HS-5 (cell line): ENCODE measurements around the gene HES1.
"Not testable (repeated sequence)": the region's sequence is repeated elsewhere in the genome, so short reads cannot be mapped to it uniquely, and the experiment has no call there.

Experiments used
- DNase-seq: peaks from one replicate; pipeline ENCODE4 v3.0.0-alpha.2; 2012; ENCODE audit warnings: low read depth

Gene HES1, protein sequence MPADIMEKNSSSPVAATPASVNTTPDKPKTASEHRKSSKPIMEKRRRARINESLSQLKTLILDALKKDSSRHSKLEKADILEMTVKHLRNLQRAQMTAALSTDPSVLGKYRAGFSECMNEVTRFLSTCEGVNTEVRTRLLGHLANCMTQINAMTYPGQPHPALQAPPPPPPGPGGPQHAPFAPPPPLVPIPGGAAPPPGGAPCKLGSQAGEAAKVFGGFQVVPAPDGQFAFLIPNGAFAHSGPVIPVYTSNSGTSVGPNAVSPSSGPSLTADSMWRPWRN

DNA sequence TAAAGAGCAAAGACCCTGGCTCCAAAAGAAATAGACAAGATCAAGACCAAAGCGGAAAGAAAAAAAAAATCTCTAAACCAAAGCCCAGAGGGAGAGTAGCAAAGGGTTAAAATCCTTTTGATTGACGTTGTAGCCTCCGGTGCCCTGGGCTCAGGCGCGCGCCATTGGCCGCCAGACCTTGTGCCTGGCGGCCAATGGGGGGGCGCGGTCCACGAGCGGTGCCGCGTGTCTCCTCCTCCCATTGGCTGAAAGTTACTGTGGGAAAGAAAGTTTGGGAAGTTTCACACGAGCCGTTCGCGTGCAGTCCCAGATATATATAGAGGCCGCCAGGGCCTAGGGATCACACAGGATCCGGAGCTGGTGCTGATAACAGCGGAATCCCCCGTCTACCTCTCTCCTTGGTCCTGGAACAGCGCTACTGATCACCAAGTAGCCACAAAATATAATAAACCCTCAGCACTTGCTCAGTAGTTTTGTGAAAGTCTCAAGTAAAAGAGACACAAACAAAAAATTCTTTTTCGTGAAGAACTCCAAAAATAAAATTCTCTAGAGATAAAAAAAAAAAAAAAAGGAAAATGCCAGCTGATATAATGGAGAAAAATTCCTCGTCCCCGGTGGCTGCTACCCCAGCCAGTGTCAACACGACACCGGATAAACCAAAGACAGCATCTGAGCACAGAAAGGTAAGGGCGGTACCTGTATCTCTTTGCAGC, at the start of gene HES1:
Gene HES1 (plus strand): TSS at position 343 of the 713 bp plus-strand sequence. CDS start 233 bp downstream, at position 576.
- DNase-seq, result peak; percentile 83

DNA sequence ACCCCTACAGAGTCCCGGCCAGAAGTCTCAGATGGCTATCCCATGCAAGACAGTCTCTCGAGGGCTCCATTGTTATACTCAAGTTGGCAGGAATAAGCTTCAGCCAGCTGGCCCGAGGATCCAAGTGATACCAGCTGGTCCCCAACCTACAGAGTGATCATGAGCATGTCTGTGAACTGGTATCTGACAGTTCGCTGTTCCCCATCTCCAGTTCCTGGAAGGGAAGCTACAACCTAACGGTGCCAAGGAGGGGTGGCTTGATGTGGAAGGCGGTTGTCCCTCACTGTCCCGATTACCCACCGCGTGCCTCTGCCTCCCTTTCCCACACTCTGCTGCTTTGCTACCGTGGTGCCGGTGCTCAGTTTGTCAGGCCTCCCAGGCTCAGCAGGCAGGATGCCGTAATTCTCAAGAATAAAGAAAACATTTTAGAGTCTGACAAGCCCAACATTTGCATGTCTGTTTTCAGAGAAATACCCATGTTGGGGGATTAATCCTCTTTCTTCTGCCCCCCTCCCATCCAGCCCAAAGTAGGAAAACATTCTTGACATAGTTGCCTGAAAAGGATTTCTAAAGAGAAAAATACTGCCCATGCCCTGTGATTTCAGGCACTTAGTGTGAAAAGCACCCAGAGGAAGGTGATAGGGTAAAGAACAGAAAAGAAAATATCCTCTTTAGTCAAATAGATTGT, 49.4 kb upstream of the HES1 start:
- no peak for DNase-seq

DNA sequence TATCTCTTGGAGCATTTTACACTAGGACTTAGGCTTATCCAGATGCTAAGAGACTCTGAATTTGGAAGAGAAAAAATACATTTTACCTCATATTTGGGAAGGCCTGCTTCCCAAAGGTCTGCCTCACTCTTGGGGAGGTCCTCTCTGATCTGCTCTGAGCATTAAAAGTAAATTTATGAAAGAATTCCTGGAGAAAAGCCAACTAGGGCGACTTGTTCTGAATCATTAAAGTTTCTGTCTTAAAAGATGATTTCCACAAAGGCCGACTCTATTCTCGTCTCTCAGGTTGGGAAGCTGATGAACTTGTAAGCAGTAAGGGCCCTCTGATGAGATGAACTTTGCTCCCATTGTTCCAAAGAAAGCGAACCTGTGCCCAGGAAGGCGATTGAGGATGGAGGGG, 48.7 kb upstream of the HES1 start:
- DNase-seq, result no peak

DNA sequence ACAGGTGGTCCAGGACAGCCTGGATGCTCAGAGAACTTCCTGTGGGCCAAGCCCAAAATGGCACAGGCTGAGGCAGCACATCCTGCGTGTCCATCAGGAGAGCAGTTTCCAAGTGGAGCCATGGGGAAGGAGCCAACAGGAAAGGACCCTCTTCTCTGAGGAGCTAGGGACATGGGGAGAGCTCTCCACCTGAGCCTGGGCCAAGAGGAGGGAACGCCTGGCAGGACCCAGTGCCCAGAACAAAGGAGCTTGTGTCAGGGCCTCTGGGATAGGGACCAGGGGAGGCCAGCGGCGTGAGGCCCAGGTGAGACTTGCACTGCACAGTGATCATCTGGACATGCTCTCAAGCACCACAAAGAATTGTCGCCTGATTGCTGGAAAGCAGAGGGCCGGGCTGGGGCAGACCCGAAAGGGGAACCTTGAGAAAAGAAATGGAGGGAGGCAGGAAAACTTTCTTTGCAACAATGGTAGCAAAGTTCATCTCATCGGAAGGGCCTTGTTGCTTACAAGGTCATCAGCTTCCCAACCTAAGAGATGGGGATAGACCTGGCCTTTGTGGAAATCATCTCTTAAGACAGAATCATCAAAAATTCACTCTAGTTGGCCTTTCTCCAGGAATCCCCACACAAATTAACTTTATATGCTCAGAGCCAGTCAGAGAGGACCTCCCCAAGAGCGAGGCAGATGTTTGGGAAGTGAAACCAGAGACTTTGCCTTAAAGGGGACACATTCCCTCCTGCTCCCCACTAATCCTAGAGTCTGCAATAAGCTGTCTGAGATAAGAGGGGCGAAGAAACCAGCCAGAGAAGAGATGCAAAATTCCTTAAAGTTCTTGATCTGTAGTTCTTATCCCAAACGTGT, 47.7 kb upstream of the HES1 start:
- DNase-seq, result no peak

DNA sequence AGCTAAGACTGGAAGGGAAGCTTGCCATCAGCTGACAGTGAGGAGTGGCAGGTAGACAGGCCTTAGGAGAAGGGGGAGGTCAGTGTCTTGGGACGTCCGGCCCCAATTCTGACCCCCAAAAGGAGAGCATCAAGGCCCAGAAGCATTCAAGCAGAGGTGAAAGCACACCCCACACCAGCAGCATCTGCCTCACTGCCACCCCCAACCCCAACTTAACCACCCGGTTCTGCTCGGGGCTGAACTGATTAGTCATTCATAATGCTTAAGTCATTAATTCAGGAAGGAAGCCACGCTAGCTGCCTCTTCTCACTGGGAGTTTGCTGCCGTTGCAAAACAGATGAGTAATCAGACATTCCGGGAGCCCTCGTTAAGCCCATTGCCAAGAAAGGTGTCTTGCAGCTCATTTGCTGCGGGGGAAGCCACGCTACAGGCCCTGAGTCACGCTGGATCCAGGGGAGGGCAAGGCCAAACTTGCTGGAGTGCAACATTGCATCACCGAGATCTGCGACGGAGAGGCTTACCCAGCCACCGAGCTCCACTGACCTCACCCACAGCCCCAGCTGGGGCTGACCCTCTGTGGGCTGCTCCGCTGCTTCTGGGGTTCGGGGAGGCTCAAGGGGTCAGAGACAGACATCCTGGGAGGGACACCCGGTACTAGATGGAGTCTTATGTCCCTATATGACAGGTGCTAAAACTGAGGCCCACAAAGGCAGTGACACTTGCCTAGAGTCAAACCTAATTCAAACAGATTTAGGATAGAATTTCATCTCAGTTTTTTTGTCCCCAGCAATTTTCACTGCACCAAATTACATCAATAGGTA, 46.4 kb upstream of the HES1 start:
- peak; percentile 98 for DNase-seq

DNA sequence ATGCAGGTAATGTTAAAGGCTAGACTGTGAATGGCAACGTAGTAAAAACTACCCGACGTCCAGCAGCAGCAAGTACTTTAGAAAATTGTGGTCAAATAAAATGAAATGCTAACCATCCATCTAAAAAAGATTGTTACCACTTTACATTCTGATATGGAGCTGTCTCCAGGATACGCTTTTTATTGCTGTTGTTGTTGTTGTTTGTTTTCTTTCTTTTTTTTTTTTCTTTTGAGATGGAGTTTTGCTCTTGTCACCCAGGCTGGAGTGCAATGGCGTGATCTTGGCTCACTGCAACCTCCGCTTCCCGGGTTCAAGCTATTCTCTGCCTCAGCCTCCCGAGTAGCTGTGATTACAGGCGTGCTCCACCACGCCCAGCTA, 45.8 kb upstream of the HES1 start:
- not testable (repeated sequence) for DNase-seq

DNA sequence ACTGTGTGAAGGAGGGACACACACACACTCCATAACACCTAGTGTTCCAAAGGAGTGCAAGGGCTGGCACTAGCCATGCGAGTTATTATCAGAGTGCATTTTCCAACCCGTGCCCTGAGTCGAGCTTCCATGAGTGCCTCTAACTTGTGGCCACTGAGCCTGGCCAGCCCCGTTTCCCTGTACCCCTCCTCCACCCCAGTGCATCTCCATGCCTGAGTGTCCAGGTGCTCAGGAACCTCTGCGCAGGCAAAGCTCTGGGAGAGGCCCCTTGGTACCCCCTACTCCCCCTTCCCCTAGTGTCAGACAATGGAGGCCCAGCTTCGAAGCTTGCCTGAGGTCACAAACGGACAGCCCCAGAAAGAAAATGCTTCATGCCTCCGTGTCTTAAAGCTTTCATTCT, 45.2 kb upstream of the HES1 start:
- no peak for DNase-seq

DNA sequence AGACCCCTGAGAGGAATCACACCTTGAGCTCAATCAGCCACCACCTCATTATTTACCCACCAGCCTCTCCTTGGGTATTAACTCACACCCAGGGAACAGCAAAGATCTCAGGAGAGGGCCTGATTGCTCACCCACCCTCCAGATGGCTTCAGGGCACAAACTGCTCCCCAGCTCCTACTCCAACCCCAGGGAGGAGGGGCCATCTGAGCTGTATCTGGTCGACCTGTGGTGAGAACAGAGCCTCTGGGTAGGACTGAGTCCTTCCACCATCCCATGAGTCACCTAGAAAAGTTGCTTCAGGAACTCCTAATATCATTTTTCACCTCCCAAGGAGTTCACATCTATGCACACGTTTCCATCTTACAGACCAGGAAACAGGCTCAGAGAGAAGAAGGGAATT, 44.8 kb upstream of the HES1 start:
- peak; percentile 55 for DNase-seq

DNA sequence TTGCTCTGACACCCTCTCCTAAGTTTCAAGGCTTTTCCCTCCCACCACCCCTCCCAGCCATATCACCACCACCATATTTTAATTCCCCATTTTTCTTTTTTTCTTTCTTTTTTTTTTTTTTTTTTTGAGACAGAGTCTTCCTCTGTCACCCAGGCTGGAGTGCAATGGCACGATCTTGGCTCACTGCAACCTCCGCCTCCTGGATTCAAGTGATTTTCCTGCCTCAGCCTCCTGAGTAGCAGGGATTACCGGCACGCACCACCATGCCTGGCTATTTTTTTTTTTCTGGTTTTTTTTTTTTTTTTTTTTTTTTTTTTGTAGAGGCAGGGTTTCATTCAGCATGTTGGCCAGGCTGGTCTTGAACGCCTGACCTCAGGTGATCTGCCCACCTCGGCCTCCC, 44.1 kb upstream of the HES1 start:
- DNase-seq, result not testable (repeated sequence)

DNA sequence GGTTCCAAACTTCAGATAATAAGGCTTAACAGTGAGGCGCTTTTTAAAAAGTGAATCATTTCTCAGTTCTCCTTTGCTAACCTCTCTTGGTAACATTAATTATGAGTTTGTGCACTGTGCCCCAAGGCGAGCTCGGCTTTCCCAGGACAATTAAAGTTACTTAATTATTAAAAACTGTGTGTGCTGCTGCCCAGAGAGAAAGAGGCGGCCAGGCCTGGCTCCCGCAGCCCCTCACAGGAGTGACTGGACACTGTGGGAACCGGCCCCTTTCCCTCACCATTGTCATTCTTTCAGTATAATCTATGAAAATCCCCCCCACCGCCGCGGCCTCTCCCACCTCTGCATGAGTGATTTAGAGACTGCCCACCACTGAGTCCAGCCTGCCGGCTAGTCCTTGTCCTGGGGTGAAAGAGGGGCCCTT, 43.1 kb upstream of the HES1 start:
- no peak for DNase-seq

DNA sequence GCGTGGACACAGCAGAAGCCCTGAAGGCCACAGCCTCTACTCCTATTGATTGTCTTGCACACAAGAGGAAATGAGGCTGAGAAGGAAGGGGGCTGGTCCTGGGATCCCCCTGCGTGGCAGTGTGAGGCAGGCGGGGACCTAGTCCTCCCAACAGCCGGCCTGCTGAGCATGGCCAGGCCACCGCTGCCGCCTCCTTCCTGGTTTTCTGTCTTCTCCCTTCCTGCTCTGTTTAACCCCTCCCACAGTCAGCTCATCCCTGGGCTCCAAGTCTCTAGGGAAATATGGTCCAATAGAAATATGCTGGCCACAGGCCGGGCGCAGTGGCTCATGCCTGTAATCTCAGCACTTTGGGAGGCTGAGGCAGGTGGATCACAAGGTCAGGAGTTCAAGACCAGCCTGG, 42.1 kb upstream of the HES1 start:
- no peak for DNase-seq

DNA sequence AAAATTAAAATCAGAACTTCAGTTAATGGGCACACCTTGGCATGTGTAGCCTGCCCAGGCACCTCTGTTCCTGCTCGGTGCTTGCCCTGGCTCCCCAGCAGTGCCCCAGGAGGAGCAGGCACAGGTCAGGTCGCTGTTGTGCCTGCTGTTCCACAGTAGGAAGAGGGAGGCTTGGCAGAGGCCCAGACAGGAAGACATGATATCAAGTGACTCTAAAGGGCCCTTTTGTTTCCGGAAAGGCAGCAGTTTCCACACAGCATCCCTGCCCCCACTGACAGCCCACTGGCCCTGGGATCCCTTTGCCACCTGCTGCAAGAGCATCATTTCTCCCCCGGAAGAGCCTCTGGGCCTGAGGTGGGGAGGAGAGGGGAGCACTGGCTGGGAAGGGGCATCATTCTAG, 40.5 kb upstream of the HES1 start:
- DNase-seq, result no peak

DNA sequence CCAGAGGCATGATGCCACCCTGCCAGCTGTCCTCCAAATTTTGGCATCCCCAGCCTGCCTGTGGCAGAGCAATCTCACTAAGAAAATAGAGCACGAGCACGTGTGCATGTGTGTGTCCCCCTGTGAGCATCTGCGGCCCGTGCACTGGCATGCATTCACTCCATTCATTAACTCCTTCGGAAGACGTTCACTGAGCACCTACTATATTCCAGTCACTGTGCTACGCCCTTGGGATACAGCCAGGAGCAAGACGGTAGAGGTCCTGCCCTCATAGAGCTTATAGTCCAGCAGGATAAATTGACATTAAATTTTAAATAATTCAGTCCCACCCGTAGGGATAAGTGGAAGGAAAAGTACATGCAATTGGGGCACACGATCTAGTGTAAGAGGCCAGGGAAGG, 40.0 kb upstream of the HES1 start:
- DNase-seq, result no peak

DNA sequence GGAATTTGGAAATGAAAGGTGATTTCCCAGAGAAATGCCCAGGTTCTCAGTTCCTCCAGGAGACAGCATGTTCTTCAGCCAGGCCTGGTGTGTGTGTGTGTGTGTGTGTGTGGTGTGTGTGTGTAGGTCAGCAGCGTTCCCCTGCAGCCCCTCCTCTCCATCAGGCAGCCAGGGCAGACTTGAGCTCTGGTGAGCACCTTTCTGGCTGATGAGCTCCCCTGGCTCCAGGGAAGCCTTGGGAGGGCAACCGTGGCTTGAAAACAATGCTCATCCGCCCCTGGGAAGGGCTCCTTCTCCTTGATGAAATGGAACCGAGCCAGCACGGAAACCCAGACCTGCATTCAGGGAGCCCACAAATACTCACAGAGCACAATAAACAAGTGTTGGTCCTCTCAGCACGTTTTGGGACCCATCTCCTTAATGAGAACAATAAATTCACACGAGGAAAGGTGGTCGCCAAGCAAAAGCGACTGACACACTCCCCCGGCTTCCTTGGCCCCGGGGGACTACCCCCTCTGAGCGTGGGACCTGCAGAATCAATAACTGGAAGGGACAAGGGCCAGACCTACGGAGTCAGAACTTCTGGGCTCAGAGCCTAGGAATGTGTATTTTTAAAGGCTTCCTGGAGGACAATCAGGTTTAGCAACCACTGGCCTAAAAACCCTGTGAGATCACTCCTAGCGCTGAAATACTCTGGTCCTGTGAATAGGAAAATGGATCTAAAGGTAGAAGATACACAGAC, 38.6 kb upstream of the HES1 start:
- no peak for DNase-seq

DNA sequence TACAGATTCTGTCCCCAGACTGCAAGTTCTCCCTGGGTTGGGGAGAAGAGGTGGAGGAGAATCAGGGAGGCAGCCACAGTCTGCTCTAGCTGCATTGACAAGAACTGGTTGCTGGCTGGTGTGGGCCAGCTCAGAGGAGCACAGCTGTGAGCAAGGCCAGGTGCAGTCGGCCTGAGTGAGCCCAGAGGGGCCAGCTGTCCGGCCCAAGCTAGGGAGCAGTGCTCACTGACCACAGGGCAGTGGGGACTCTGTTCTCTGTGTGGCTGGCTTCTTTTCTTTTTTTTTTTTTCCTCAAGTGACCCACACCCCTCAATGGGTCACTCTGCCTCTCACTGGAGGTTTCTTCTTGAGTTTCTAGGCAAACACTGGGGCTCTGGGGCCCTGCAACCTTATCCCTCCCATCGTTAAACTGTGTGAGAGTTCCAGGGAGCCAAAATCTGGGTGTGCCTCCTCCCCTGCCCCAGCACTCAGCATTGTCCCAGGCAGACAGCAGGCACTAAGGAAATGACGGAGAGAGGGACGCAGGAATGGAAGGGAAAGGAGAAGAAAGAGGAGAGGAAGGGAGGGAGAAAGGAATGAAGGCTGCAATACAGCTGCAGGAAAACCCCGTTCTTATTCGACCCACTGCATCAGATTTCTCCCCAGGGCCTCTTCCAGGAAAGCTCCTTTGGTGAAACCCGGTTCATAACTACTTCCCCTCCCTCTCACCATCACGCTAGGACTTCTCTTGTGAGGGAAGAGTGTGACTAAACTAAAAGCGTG, 37.7 kb upstream of the HES1 start:
- no peak for DNase-seq

DNA sequence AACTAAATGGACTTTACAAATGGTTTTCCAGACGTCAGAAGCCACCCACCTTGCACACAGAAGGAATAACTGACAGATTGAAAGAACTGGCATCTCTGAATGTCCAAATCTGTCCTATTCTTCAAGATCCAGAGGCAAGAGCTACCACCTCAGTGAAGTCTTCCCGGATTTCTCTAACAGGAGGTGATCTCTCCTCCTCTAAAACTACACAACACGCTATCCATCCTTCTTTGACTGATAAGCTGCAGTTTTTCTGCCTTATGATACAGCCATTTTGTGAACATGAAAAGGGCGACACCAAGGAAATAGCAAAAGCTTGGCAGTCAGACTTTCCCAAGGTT, 37.1 kb upstream of the HES1 start:
- DNase-seq, result no peak

DNA sequence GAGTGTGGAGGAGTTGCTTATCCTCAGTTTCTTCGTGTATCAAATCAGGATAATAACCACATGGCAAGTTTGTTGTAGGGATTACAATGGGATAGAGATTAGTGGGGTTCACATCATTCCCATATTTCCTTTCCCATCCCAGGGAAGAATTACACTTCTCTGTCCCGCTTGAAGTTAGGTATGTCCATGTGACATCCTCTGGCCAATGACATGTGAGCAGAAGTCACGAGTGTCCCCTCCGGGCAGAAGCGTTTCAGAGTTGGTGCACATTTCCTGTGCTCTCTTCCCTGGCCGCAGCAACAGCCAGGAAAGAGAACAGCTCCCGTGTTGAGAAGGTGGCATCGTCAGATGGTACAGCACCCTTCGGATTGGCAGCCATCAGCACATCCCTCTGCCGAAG, 36.7 kb upstream of the HES1 start:
- DNase-seq, result no peak

DNA sequence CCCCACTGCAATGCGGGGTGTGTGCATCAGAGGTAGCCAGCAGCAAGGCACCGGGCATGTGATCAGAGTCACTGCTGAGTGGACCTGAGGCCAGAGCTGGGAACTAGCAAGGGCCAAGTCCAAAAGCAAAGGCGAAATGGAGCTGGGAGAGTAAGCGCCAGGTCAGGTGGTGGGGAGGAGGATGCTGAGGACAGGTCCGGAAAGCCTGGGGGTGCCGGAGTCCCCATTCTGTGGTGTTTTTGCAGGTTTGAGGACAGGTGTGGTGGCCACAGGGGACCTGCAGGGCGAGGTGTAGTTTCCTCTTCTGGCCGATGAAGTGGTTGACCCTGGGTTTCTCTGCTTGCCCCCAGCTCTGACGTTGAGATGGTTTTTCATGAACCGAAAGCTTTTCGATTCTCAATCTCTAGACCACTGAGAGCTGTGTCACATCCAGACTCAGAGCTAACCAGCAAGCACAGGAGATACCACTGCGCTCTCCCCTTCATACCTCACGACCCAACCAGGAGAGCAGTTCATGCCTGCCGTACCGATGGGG, 35.0 kb upstream of the HES1 start:
- DNase-seq, result no peak

DNA sequence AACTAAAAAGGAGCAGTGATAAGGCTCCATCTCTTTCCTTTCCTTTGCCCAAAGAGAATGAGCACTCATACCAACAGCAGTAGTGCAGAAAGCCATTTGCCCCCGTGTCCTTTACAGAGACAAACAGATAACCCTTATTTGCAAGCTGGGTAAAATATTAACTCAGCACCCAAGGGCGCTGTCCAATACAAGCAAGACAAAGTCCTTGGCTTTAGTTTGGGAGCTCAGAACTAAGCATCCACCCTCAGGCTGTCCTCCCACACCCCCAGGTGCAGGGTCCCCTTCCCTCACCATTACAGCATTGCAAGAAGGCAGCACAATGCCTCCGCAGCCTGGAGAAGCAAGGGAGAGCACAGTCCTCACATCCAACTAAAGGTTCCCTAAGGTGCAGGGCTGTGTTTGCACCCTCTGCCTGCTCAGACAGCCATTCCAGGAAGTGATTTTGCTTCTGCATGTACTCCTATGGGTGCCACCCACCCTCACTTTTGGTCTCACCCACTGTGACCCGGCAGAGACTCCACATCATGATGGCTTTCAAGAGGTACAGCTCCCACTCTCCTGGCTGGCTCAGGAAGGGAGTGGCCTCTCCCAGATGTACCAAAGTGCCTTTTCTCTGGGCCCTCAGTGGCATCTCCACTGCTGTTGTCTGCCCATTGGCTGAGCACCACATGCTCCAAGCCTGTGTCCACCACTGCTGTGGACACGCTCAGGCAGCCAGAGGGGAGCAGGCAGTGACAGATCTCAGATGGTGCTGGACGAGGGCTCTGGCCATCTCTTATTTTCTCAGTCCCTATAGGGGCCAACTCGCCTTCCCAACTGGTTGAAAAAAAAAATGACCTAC, 34.1 kb upstream of the HES1 start:
- no peak for DNase-seq
